ENCODE measurements around the gene LGI4. TPM values are rescaled to one million over a fixed set of nuclear protein-coding genes. Genes with fewer than 3 reads are reported as not detected.

The LGI4 gene
- total RNA-seq, 1 donor from 2014 or later: 0.10 TPM

DNA sequence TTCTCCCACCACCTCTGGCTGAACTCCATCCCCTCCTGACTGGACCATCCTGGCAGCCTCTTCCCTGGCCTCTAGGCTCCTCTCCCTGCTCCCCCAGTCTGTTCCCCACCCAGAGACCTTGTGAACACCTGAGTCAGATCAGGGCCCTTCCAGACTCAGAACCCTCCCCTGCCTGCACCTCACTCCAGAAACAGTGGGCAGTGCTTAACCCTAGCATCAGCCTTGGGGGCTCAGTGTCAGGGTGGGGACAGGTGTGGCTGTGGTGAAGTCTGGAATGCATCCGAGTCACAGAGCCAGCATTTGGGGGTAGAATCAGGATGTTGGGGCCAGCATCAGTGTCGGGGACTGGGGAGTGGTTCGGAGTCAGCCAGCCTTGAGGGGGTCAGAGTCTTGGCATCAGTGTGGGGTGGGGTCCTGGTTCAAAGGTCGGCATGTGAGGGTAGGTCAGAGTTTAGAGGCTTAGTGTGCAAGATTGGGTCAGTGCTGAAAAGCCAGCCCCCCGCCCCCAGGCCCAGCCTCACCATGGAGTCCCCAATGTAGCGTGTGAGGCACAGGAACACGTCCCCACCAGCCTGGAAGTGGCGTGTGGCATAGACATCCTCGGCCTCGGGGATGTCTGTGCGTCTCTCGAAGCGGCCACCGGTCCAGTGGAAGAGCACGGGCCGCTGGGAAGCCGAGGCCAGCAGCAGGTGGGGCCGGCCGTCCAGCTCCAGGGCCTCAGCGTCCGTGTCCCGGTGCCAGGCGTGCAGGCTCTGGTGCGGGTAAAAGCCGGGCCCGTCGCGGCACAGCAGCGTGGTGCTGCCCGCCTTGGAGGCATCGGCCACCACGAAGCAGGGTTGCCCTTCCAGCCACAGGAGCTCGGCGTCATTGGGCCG is 8.9 kb downstream of the LGI4 start:
- TF ChIP-seq, protein P1, sequence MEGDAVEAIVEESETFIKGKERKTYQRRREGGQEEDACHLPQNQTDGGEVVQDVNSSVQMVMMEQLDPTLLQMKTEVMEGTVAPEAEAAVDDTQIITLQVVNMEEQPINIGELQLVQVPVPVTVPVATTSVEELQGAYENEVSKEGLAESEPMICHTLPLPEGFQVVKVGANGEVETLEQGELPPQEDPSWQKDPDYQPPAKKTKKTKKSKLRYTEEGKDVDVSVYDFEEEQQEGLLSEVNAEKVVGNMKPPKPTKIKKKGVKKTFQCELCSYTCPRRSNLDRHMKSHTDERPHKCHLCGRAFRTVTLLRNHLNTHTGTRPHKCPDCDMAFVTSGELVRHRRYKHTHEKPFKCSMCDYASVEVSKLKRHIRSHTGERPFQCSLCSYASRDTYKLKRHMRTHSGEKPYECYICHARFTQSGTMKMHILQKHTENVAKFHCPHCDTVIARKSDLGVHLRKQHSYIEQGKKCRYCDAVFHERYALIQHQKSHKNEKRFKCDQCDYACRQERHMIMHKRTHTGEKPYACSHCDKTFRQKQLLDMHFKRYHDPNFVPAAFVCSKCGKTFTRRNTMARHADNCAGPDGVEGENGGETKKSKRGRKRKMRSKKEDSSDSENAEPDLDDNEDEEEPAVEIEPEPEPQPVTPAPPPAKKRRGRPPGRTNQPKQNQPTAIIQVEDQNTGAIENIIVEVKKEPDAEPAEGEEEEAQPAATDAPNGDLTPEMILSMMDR (IDR thresholded peaks at IDR 0.05; ENCODE audit: unreplicated experiment): no peak
- peaks cover 9% of the 10 kb centered on the region for H3K4me1 Mint-ChIP-seq (ENCODE audit: unreplicated experiment)
- DNase-seq (ENCODE audit: low spot score): no peak
- peaks cover 10% of the 10 kb centered on the region for H3K27me3 Mint-ChIP-seq (ENCODE audit: unreplicated experiment)
- no peak overlapping the region for H3K27ac Mint-ChIP-seq (ENCODE audit: unreplicated experiment)
- no peak overlapping the region for H3K4me3 Mint-ChIP-seq (ENCODE audit: unreplicated experiment)
- H3K9me3 Mint-ChIP-seq (ENCODE audit: unreplicated experiment): no peaks in the 10 kb centered on the region
- H3K36me3 Mint-ChIP-seq (ENCODE audit: low read depth, unreplicated experiment): no peaks in the 10 kb centered on the region

DNA sequence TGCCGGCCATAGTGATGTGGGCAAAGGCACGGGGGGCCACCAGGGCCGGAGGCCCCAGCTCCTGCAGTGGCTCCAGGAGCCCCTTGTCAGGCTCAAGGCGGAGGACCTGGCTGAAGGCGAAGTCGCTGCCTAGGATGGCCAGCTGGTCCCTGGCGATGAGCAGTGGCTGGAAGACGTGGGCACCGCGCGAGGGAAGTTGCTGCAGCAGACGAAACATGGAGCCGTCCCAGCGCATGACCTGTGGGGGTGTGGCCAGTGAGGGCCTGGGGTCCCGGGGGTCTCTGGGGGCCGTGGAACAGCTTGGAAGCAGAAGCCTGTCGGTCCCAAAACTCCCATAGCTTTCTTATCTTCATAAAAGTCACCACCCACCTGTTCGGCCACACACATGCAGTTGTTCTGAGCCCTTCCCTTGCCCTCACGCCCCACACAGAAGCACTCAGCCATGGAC is 9.6 kb downstream of the LGI4 start:
- TF ChIP-seq, protein P1 (IDR thresholded peaks at IDR 0.05; ENCODE audit: unreplicated experiment): no peak
- no peak overlapping the region for H3K27ac Mint-ChIP-seq (ENCODE audit: unreplicated experiment)
- no peak for DNase-seq (ENCODE audit: low spot score)
- peaks cover 10% of the 10 kb centered on the region for H3K27me3 Mint-ChIP-seq (ENCODE audit: unreplicated experiment)
- H3K4me3 Mint-ChIP-seq (ENCODE audit: unreplicated experiment): no peak overlapping the region
- no peaks in the 10 kb centered on the region for H3K9me3 Mint-ChIP-seq (ENCODE audit: unreplicated experiment)
- peaks cover 9% of the 10 kb centered on the region for H3K4me1 Mint-ChIP-seq (ENCODE audit: unreplicated experiment)
- H3K36me3 Mint-ChIP-seq (ENCODE audit: low read depth, unreplicated experiment): no peaks in the 10 kb centered on the region

DNA sequence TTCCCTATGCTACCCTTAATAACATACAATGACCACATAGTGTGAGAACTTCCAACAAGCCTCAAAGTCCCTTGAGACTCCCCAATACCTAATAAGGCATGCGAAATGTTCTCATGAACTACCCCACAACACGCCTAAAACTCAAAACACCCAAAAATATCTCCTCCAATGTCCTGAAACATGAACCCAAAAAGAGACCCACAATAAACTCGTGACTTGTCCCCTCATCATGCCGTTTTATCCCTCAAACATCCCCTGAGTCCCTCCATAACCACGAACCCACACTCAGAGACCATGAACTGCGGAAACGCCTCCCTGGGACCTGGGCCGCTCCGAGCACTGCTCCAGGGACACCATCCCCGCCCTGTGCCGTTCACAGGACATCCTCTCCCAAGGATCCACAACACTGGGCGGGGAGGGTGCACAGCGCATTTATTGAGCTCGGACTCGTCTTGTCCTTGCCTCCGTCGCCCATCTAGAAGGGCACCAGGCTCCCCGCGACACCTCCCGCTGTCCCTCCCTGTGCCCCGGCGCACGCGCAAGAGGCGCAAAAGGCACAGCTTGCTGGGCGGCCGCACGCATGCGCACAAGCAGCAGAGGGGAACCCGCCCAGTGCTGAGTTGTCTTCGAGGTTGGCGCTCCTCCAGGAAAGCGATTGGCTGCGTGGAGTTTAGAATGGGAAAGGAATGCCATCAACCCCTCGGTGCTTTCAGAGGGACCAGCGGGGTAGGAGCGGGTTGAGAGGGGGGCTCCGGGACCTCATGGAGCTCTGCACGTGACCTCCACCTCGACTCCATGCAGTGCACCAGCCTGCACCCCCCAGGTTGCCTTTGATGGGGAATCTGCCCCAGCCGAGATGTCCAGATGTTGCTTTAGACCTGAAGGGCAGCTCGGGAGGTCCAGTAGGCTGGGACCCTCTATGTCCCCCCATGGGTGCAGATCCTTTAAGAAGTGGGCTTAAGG is 10.5 kb downstream of the LGI4 start:
- Mint-ChIP-seq H3K27ac (ENCODE audit: unreplicated experiment) (no peak overlapping the region), H3K4me3 (ENCODE audit: unreplicated experiment) (peak overlapping the region; percentile 74), H3K9me3 (ENCODE audit: unreplicated experiment) (no peaks in the 10 kb centered on the region), H3K4me1 (ENCODE audit: unreplicated experiment) (peaks cover 9% of the 10 kb centered on the region), H3K27me3 (ENCODE audit: unreplicated experiment) (peaks cover 7% of the 10 kb centered on the region), H3K36me3 (ENCODE audit: low read depth, unreplicated experiment) (no peaks in the 10 kb centered on the region)
- peak; percentile 56 for DNase-seq (ENCODE audit: low spot score)
- TF ChIP-seq, protein P1 (IDR thresholded peaks at IDR 0.05; ENCODE audit: unreplicated experiment): no peak

DNA sequence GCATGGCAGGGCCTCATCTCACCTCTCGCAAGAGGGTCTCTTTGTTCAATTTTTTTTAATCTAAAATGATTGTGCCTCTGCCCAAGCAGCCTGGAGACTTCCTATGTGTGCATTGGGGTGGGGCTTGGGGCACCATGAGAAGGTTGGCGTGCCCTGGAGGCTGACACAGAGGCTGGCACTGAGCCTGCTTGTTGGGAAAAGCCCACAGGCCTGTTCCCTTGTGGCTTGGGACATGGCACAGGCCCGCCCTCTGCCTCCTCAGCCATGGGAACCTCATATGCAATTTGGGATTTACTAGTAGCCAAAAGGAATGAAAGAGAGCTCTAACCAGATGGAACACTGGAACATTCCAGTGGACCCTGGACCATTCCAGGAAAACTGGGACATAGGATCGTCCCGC is 11.3 kb downstream of the LGI4 start:
- TF ChIP-seq, protein P1 (IDR thresholded peaks at IDR 0.05; ENCODE audit: unreplicated experiment): no peak
- no peak overlapping the region for H3K4me3 Mint-ChIP-seq (ENCODE audit: unreplicated experiment)
- DNase-seq (ENCODE audit: low spot score): no peak
- H3K9me3 Mint-ChIP-seq (ENCODE audit: unreplicated experiment): no peaks in the 10 kb centered on the region
- H3K36me3 Mint-ChIP-seq (ENCODE audit: low read depth, unreplicated experiment): no peaks in the 10 kb centered on the region
- H3K27ac Mint-ChIP-seq (ENCODE audit: unreplicated experiment): no peak overlapping the region
- peaks cover 9% of the 10 kb centered on the region for H3K4me1 Mint-ChIP-seq (ENCODE audit: unreplicated experiment)
- peaks cover 7% of the 10 kb centered on the region for H3K27me3 Mint-ChIP-seq (ENCODE audit: unreplicated experiment)
